Measurements from ENCODE around the gene ZNF341. TPM values are rescaled to one million over a fixed set of nuclear protein-coding genes. Genes with fewer than 3 reads are reported as not detected.

The ZNF341 gene
- polyA plus RNA-seq, 1 donor (not counting 4 experiments of a cell fraction or from before 2014, with no cell fraction given): 1.7 TPM

DNA sequence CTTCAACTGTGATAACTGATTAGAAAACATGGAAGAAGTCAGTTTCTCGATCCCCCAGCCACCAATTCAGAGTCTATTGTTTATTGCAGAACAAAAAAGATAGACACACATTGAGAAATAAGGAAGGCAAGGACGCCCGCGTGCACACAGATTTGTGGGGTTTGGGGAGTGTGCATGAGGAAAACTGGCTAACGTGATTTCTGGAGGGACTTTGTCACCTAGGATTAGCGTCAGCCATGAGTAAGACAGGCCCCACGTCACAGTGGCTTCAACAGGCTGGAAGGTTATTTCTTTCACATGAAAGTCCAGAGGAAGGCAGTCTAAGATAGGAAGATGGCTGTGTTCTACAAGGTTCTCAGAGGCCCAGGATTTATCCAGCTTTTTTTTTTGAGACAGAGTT, 7.7 kb downstream of the ZNF341 start:
- no peak overlapping the region for H3K9ac ChIP-seq (ENCODE audit: control insufficient read depth, extremely low read depth, insufficient read depth, low read length)
- no peak for FAIRE-seq
- no peaks in the 10 kb centered on the region for H3K9me1 ChIP-seq (ENCODE audit: control insufficient read depth, extremely low read depth, insufficient read depth, low read length)
- no peak overlapping the region for H3K27ac ChIP-seq (ENCODE audit: control insufficient read depth, insufficient read depth, low read length)
- H3K79me2 ChIP-seq (ENCODE audit: control insufficient read depth, insufficient read depth, low read length): no peaks in the 10 kb centered on the region
- no peaks in the 10 kb centered on the region for H4K20me1 ChIP-seq (ENCODE audit: control insufficient read depth, extremely low read depth, insufficient read depth, low read length)
- TF ChIP-seq EZH2 (IDR thresholded peaks at IDR 0.05; ENCODE audit: low read length): no peak
- TF ChIP-seq CTCF (optimal IDR thresholded peaks at IDR 0.05 in 1 of 3, IDR thresholded peaks at IDR 0.05 in 1 of 3, conservative IDR thresholded peaks at IDR 0.05 in 1 of 3; ENCODE audit: extremely low read depth in 1 of 3, insufficient read depth in 2 of 3, low read length in 3 of 3): no peak
- H3K4me1 ChIP-seq (ENCODE audit: control insufficient read depth, extremely low read depth, insufficient read depth, low read length): peaks cover 3% of the 10 kb centered on the region
- peaks cover 6% of the 10 kb centered on the region for H3K9me3 ChIP-seq (ENCODE audit: control insufficient read depth, low read depth, low read length)
- H3K4me2 ChIP-seq (ENCODE audit: control insufficient read depth, extremely low read depth, insufficient read depth, low read depth, low read length): no peak overlapping the region
- H2AFZ ChIP-seq (ENCODE audit: control insufficient read depth, low read length): no peak overlapping the region
- no peak overlapping the region for H3K4me3 ChIP-seq (ENCODE audit: control insufficient read depth in 2 of 3, extremely low read depth in 1 of 3, insufficient read depth in 2 of 3, low read depth in 1 of 3, low read length in 3 of 3)
- no peak for DNase-seq (ENCODE audit: low read depth, low spot score)
- peaks cover 0 to 4% of the 10 kb centered on the region in 2 experiments for H3K36me3 ChIP-seq (ENCODE audit: control insufficient read depth in 2 of 2, extremely low read depth in 1 of 2, insufficient read depth in 2 of 2, low read length in 2 of 2)
- H3K27me3 ChIP-seq (ENCODE audit: control insufficient read depth, extremely low read depth, insufficient read depth, low read length): no peaks in the 10 kb centered on the region
- dilution Hi-C loops (cut with MboI; ENCODE audit: extremely low pct_ligation_motif_present, low sequenced_read_pairs): no loop called here

DNA sequence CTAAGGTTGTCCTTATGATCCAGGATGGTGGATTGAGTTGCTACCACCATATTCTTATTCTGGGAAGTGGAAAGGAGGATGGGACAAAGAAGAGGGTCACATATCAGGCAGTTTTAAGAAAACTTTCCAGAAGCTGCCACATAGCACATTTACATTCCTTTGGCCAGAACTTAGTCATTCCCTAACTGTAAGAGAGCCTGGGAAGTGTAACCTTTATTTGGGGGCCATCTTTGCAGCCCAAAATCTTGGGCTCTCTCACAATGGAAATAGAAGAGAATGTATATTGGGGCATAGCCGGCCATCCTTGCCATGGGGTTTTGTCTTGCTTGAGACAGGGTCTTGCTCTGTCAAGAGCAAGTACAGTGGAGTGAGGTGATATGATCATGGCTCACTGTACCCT, 8.4 kb downstream of the ZNF341 start:
- no peak for DNase-seq (ENCODE audit: low read depth, low spot score)
- Histone ChIP-seq H3K9me1 (ENCODE audit: control insufficient read depth, extremely low read depth, insufficient read depth, low read length) (no peaks in the 10 kb centered on the region), H3K27me3 (ENCODE audit: control insufficient read depth, extremely low read depth, insufficient read depth, low read length) (no peaks in the 10 kb centered on the region), H3K4me2 (ENCODE audit: control insufficient read depth, extremely low read depth, insufficient read depth, low read depth, low read length) (no peak overlapping the region), H3K27ac (ENCODE audit: control insufficient read depth, insufficient read depth, low read length) (no peak overlapping the region), H2AFZ (ENCODE audit: control insufficient read depth, low read length) (no peak overlapping the region), H3K36me3 (ENCODE audit: control insufficient read depth in 2 of 2, extremely low read depth in 1 of 2, insufficient read depth in 2 of 2, low read length in 2 of 2) (peaks cover 1 to 4% of the 10 kb centered on the region in 2 experiments), H3K9me3 (ENCODE audit: control insufficient read depth, low read depth, low read length) (peaks cover 6% of the 10 kb centered on the region), H3K4me3 (ENCODE audit: control insufficient read depth in 2 of 3, extremely low read depth in 1 of 3, insufficient read depth in 2 of 3, low read depth in 1 of 3, low read length in 3 of 3) (no peak overlapping the region), H3K79me2 (ENCODE audit: control insufficient read depth, insufficient read depth, low read length) (no peaks in the 10 kb centered on the region), H4K20me1 (ENCODE audit: control insufficient read depth, extremely low read depth, insufficient read depth, low read length) (no peaks in the 10 kb centered on the region), H3K9ac (ENCODE audit: control insufficient read depth, extremely low read depth, insufficient read depth, low read length) (no peak overlapping the region), H3K4me1 (ENCODE audit: control insufficient read depth, extremely low read depth, insufficient read depth, low read length) (peaks cover 3% of the 10 kb centered on the region)
- FAIRE-seq: no peak
- no peak for TF ChIP-seq CTCF (optimal IDR thresholded peaks at IDR 0.05 in 1 of 3, IDR thresholded peaks at IDR 0.05 in 1 of 3, conservative IDR thresholded peaks at IDR 0.05 in 1 of 3; ENCODE audit: extremely low read depth in 1 of 3, insufficient read depth in 2 of 3, low read length in 3 of 3)
- TF ChIP-seq EZH2 (IDR thresholded peaks at IDR 0.05; ENCODE audit: low read length): no peak
- dilution Hi-C loops (cut with MboI; ENCODE audit: extremely low pct_ligation_motif_present, low sequenced_read_pairs): no loop called here

All from keratinocyte (primary cell).